Kidney glomerular epithelial cell (primary cell): Measurements from ENCODE around the gene DNAJC7.
"Not testable (repeated sequence)": the region's sequence is repeated elsewhere in the genome, so short reads cannot be mapped to it uniquely, and the experiment has no call there.

Experiments used
- DNase-seq: peaks from one replicate; lab custom pipeline; 2025; lab: John Stamatoyannopoulos, UW

Gene DNAJC7

DNA sequence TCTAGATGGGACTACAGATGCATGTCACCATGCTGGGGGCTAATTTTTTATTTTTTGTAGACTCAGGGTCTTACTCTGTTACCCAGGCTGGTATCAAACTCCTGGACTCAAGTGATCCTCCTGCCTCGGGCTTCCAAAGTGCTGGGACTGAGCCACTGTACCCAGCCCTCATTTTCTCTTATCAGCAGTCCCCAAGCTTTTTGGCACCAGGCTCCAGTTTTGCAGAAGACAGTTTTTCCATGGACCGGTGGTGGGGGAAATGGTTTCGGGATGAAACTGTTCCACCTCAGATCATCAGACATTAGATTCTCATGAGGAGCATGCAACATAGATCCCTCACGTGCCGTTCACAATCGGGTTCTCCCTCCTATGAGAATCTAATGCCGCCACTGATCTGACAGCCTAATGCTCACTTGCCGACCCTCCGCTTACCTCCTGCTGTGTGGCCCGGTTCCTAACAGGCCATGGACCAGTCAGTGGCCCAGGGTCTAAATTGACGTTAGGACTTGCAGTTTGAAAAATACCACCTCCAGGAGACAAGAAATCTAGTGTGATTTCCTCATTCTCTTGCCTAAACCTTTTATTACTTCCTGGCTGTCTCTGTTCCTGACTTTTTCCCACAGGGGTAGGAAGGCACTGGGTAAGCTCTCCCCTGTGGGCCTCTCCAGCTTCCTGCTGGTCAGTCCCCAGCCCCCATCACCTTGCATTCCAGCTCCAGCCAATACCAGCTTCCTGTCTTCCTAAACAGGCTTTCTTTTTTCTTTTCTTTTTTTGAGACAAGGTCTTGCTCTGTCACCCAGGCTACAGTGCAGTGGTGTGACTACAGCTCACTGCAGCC lies 60.0 kb downstream of the DNAJC7 start:
- DNase-seq = peak; percentile 19

DNA sequence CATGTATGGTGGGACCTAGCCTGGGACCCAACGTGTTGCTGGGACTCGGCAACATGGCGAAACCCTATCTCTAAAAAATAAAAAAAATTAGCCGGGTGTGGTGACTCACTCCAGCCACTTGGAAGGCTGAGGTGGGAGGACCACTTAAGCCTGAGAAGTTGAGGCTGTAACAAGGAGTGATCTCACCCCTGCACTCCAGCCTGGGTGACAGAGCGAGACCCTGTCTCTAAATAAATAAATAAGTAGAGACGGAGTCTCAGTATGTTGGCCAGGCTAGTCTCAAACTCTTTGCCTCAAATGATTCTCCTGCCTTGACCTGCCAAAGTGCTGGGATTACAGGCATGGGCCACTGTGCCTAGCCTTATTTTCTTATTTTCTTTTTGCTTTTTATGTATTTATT lies 60.7 kb downstream of the DNAJC7 start:
- DNase-seq = no peak

GRCh38 chr17:41948762-41949460 lies 68.3 kb downstream of the DNAJC7 start:
- no peak for DNase-seq

GRCh38 chr17:41944943-41945342 lies 72.3 kb downstream of the DNAJC7 start:
- DNase-seq = no peak

DNA sequence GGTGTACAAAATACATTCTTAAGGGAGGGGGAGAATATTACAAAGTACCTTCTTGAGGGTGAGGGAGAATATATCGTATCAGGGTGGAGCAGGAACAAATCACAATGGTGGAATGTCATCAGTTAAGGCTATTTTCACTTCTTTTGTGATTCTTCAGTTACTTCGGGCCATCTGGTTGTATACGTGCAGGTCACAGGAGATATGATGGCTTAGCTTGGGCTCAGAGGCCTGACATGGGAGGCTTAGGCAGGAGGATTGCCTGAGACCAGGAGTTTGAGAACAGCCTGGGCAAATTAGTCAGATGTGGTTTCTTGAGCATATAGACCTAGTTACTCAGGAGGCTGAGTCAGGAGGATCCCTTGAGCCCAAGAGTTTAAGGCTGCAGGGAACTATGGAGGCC lies 73.7 kb downstream of the DNAJC7 start:
- DNase-seq = no peak

GRCh38 chr17:41942626-41943373 lies 74.4 kb downstream of the DNAJC7 start:
- DNase-seq = no peak

GRCh38 chr17:41941168-41941567 lies 76.1 kb downstream of the DNAJC7 start:
- DNase-seq = no peak

DNA sequence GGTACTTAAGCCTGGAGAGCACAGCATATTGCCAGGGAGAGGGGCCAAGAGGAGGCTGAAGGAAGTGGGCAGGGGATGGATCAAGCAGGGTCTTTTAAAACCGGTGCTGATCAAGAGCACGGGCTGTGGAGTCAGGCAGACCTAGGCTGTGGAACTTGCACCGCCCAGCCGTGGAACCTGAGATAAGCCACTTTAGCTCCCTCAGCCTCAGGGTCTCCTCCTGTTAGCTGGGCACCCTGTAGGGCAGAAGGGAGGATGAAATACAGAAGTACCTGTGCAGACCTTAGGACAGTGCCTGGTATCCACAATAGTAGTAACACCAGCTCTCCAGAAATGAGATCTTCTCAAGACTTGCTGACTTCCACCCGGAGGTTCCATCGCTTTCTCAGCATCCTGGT lies 77.5 kb downstream of the DNAJC7 start:
- no peak for DNase-seq

DNA sequence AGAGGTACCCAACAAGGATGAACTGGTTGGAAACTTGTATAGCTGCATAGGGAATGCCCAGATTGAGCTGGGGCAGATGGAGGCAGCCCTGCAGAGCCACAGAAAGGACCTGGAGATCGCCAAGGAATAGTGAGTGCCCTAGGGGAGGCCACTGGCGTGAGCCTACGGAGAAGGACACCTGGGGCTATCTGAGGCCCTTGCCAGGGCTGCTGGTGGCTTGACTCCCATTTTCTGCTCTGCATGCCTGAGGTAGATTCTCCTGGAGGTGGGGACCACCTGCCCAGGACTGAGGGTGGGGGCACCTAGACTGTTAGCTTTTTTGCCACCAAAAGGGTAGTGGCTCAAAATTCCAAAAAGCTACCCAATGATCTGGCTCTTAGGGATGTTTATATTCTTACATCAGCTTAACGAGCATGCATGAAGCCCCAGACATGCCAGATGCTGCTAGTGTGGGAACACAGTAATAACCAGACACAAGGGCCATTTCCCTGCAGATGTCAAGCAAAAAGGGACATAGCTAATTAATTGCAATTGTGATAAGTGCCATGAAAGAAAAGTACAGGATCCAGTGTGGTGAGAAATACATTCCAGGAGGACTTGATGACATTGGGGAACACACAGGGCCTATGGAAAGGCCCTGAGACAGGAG lies 78.1 kb downstream of the DNAJC7 start:
- no peak for DNase-seq

DNA sequence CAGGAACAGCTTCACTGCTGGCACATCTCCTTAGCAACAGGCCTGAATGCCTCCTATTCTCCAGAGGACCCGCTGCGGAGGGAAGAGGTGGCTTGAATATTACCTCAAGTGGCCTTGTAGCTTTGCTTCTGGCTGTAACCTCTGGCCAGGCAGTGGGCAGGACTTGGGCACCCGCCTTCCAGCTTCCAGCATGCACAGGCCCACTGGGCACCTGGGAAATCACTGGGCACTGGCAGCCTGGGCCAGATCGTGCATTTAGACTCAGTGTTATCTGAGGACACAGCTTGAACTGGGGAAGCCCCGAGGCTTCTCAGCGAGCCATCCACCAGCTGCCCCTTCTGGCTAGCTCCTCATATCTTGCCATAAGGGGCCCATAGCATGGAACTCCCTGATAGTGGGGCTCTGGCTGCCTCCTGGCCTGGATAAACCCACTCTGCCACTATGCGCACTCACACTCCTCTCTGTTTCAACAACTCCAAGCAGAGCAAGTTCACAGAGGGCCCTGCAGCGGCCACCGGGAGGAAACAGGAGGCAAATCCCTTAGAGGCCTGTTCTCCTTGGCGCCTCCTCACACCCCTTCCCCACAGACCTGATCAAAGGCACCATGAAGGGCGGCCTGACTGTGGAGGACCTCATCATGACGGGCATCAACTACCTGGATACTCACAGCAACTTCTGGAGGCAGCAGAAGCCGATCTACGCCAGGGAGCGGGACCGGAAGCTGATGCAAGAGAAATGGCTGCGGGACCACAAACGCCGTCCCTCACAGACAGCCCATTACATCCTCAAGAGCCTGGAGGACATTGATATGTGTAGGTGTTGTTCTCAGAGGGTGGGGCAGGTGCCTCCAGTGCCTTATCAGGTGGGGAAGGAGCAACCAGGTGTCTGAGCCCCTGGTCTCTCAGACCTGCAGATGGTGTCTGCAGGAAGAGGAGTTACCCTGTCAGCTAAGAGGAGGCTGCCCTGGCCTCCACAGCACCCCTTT lies 79.0 kb downstream of the DNAJC7 start:
- no peak for DNase-seq

GRCh38 chr17:41935641-41936040 lies 81.6 kb downstream of the DNAJC7 start:
- no peak for DNase-seq

- DNase-seq = no peak
Observed at GRCh38 chr17:41932816-41933389, 84.3 kb downstream of the DNAJC7 start.

- not testable (repeated sequence) for DNase-seq
Observed at GRCh38 chr17:41931715-41932114, 85.5 kb downstream of the DNAJC7 start.

- not testable (repeated sequence) for DNase-seq
Observed at GRCh38 chr17:41930833-41931156, 86.4 kb downstream of the DNAJC7 start.

DNA sequence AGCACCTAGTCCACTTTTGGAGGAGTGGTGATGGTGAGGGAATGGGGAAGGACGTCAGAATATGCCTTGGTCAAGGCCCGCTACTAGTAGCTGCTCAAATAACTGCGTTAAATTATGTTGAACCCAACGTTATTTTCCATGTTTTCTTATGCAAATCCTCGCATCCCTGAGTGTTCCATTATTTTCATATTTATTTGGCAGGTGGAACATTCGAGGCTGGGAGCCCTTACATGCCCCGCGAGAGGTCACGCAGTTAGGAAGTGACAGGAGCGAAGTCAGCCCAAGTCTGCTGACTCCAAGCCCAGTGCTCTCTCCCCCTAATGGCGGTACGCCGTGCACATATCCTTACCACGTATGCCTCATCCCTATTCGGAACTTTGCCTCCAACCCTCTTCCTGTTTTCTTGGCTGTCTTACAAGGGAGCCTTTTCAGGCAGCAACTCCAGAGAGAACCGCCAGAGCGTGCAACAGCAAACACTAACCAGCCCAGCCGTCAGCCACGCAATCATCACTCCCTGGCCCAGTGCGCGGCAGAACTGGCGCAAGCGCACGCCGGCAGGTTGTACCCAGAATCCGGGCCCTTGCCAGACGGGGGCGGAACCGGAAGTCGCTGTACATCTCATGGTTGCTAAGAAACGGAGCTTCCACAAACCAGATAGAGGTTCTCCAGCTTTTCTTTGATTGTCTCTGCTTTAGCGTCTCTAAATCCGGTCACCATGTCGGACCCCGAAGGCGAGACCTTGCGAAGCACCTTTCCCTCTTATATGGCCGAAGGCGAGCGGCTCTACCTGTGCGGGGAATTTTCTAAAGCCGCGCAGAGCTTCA lies 87.0 kb downstream of the DNAJC7 start, which contains the start of gene ODAD4:
ODAD4 (plus strand) TSS at position 609 of the 824 bp plus-strand sequence; CDS start at position 716, 107 bp downstream.
- peak; percentile 98 for DNase-seq

DNA sequence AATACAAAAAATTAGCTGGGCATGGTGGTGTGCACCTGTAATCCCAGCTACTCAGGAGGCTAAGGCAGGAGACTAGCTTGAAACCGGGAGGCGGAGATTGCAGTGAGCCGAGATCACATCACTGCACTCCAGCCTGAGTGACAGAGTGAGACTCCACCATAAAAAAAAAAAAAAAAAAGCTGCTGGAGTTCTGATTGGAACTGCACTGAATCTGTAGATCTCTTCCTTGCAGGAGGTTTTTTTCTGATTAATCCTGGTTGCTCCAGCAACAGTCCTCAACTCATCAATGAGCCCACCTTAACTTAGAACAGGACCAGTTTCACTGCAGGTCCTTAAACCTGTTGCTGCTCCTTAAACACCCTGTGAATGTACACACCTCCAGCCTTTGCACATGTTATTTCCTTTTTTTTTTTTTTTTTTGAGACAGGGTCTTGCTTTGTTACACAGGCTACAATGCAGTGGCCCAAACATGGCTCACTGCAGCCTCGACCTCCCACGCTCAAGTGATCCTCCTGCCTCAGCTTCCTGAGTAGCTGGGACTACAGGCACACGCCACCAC lies 88.5 kb downstream of the DNAJC7 start:
- DNase-seq = no peak
